AG10803 (cell line): ENCODE measurements around the gene RUFY3.
A peak's percentile ranks its signal among the peaks of the same experiment; 100 is the strongest.

Source experiments
- DNase-seq: peaks from one replicate; pipeline ENCODE4 v3.0.0; 2010; ENCODE audit warnings: low read depth
- H3K4me3 ChIP-seq: 2 replicates; pipeline ENCODE4 v1.5.1; 2011; ENCODE audit warnings: mild to moderate bottlenecking, low read length, control low read depth
- TF ChIP-seq, protein P1 (sequence below): conservative IDR thresholded peaks from 2 replicates; pipeline ENCODE4 v1.5.1; 2011; ENCODE audit warnings: mild to moderate bottlenecking, low read length, control low read depth, inconsistent platforms

Gene RUFY3

DNA sequence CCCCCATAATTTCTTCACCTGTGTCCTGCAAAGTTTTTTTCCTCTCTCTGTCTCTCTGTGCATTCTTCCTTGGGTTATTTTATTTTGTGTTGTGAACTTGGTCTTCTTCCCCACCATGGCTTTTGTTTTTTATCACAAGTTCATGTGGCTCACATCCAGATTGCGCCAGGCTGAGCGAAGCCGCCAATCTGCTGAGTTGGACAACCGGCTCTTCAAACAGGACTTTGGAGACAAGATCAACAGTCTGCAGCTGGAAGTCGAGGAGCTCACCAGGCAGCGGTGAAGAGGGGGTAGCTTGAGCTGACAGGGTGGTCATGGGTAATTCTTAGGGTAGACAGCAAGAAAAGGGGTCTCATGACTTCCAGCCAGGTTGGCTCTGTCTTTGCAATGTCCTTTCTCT lies 71.9 kb downstream of the RUFY3 start:
- H3K4me3 ChIP-seq, result no peak overlapping the region
- DNase-seq, result no peak
- TF ChIP-seq, protein P1, sequence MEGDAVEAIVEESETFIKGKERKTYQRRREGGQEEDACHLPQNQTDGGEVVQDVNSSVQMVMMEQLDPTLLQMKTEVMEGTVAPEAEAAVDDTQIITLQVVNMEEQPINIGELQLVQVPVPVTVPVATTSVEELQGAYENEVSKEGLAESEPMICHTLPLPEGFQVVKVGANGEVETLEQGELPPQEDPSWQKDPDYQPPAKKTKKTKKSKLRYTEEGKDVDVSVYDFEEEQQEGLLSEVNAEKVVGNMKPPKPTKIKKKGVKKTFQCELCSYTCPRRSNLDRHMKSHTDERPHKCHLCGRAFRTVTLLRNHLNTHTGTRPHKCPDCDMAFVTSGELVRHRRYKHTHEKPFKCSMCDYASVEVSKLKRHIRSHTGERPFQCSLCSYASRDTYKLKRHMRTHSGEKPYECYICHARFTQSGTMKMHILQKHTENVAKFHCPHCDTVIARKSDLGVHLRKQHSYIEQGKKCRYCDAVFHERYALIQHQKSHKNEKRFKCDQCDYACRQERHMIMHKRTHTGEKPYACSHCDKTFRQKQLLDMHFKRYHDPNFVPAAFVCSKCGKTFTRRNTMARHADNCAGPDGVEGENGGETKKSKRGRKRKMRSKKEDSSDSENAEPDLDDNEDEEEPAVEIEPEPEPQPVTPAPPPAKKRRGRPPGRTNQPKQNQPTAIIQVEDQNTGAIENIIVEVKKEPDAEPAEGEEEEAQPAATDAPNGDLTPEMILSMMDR, result no peak

DNA sequence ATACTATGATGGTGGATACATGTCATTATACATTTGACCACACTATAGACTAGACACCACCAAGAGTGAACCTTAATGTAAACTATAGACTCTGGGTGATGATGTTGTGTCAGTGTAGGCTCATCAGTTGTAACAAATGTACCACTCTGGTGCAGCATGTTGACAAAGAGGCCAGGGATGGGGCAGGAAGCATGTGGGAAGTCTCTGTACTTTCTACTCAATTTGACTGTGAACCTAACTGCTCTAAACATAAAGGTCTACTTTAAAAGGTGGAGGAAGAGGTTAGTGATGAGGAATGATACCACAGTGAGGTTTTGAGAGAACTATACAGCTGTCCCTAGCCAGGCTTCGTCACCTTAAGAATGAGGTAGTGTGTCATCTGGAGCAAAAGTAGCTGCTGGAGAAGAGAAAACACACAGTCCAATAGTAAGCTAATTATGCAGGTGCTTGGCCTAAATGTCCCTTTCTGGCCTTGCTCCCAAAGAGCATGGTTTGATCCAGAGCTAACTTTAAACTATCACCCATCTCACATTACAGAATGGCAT lies 79.6 kb downstream of the RUFY3 start:
- TF ChIP-seq, protein P1, result no peak
- DNase-seq, result no peak
- H3K4me3 ChIP-seq, result no peak overlapping the region

DNA sequence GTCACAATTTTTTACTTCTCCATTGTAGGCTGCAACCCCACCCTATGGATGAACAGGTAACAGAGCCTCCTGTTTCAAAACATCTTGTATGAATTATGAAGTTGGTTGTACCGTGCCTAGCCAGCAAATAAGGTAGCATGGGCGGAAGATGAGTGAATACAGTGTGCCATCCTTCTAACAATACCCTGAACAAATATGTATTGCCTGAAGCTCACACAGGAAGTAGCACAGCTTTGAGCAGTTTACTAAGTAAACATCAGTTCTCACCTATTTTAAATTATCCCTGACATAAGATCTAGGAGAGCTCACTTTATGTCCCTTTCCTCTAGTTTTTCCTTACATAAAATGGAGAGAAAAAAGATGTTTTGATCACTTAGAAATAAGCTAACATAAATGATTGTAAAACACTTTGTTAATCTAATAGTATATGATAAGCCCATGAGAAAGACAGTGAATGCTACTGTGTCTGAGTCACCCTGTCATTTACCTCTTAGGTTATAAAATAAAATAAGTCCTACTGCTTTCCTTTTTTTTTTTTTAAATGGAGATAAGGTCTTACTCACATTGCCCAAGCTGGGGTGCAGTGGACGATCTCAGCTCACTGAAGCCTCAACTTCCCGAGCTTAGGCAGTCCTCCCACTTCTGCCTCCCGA lies 81.3 kb downstream of the RUFY3 start:
- H3K4me3 ChIP-seq, result no peak overlapping the region
- no peak for DNase-seq
- TF ChIP-seq, protein P1, result no peak

DNA sequence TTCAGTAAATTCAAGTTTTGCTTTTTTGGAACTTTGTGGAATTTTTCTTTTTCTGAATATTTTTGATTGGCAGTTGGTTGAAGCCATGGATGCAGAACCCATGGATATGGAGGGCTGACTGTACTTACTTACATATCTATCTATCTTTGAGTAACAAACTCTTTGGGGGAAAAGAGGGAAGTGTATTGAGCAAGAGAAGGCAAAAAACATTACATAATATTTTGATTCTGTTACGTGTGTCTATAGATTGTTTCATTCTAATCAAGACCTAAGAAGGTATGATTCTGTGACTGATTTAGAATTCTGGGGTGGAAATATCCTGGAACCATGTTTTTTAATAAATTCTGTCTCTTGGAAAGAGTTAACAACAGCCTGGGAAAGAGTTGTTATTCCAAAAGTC lies 86.4 kb downstream of the RUFY3 start:
- DNase-seq, result no peak
- no peak overlapping the region for H3K4me3 ChIP-seq
- TF ChIP-seq, protein P1, result no peak

DNA sequence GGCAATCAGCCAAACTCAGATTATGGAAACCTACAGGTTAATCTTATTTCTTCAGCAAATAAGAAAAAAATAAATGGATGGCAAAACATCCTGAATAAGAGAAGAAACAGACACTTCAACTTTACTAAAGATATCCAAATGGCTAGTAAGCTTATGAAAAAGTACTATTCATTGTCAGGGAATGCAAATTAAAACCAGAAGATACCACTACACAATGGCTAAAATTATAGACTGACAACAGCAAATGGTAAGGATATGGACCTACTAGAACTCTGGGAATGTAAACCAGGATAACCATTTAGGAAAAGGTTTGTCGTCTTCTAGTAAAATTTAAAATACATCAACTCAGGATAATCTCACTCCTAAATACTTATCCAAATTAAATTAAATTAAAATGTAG lies 93.6 kb downstream of the RUFY3 start:
- H3K4me3 ChIP-seq, result no peak overlapping the region
- TF ChIP-seq, protein P1, result no peak
- peak; percentile 58 for DNase-seq

DNA sequence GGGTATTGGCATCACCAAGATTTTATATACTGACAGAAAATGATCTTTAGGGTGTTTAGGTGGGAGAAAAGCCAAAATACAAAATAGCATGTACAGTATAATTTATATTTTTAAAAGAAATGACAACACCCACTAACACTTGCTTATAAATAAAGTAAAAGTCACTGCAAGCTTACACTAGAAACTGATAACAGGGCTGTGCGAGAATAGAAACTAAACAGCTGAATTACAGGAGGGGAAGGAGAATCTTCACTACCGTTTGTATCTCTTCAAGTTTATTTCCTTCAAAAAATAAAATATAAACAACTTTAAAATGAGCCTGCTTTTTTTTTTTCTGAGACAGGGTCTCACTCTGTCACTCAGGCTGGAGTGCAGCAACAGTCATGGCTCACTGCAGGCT lies 95.1 kb downstream of the RUFY3 start:
- TF ChIP-seq, protein P1, result no peak
- DNase-seq, result no peak
- H3K4me3 ChIP-seq, result no peak overlapping the region

DNA sequence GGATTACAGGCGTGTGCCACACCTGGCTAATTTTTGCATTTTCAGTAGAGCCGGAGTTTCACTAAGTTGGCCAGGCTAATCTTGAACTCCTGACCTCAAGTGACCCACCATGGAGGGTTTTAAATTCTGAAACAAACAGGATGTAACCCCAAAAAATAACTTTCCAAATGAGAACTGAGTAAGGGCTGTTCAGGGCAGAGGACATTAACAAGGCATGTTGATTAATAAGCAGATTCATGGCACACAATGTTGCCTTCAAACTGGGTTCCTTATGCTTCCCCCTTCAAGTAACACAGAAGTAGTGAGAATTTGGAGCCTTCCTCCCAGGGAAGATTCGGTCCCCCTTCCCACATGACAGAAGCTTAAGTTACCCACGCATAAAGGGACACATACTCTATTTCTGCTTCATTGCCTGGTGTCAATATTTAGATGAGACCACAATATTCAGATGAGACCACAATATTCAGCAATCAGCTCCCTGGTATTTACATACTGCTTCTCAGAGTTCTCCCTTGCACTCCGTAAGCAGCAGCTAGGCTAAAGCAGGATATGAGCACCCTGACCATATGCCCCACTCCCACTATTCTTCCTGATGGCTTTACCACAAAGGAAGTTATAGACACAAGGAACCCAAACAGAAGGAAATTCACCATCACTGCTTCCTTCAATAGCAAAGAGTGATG lies 96.5 kb downstream of the RUFY3 start:
- no peak overlapping the region for H3K4me3 ChIP-seq
- DNase-seq, result no peak
- TF ChIP-seq, protein P1, result no peak
